Activated T-helper 1 cell treated with Interleukin-2 at 50 U/mL for 16 hours (primary cell): ENCODE measurements around the gene TMPRSS3.

Experiments used
- DNase-seq: peaks from one replicate; pipeline ENCODE4 v3.0.0-alpha.2; 2020; ENCODE audit warnings: low read depth

The TMPRSS3 gene

GRCh38 chr21:42387843-42388340 lies 8.0 kb downstream of the TMPRSS3 start:
- no peak for DNase-seq

GRCh38 chr21:42387164-42387563 lies 8.7 kb downstream of the TMPRSS3 start:
- DNase-seq, result no peak

GRCh38 chr21:42386034-42386591 lies 9.7 kb downstream of the TMPRSS3 start:
- no peak for DNase-seq

- DNase-seq, result no peak
These were observed 10.2 kb downstream of the TMPRSS3 start for GRCh38 chr21:42385619-42386018.

- no peak for DNase-seq
These were observed 10.9 kb downstream of the TMPRSS3 start for GRCh38 chr21:42384989-42385388.

- DNase-seq, result no peak
These were observed 11.5 kb downstream of the TMPRSS3 start for GRCh38 chr21:42384156-42384945.

GRCh38 chr21:42383331-42383730 lies 12.5 kb downstream of the TMPRSS3 start:
- DNase-seq, result no peak

- DNase-seq, result no peak
These were observed 12.9 kb downstream of the TMPRSS3 start for GRCh38 chr21:42382915-42383314.

- peak; percentile 24 for DNase-seq
These were observed 14.4 kb downstream of the TMPRSS3 start for GRCh38 chr21:42381347-42381984.

GRCh38 chr21:42379426-42380215 lies 16.2 kb downstream of the TMPRSS3 start:
- no peak for DNase-seq

GRCh38 chr21:42378418-42378817 lies 17.4 kb downstream of the TMPRSS3 start:
- DNase-seq, result no peak

- no peak for DNase-seq
These were observed 17.9 kb downstream of the TMPRSS3 start for GRCh38 chr21:42377951-42378340.

GRCh38 chr21:42377211-42377950 lies 18.5 kb downstream of the TMPRSS3 start:
- no peak for DNase-seq

- no peak for DNase-seq
These were observed 19.4 kb downstream of the TMPRSS3 start for GRCh38 chr21:42376338-42376982.

GRCh38 chr21:42375966-42376337 lies 19.9 kb downstream of the TMPRSS3 start:
- DNase-seq, result no peak

- DNase-seq, result no peak
These were observed 20.3 kb downstream of the TMPRSS3 start for GRCh38 chr21:42375506-42375905.

GRCh38 chr21:42374864-42375499 lies 20.9 kb downstream of the TMPRSS3 start:
- DNase-seq, result no peak

GRCh38 chr21:42374457-42374856 lies 21.4 kb downstream of the TMPRSS3 start:
- DNase-seq, result no peak

GRCh38 chr21:42373908-42374455 lies 21.9 kb downstream of the TMPRSS3 start:
- no peak for DNase-seq

- no peak for DNase-seq
These were observed 22.5 kb downstream of the TMPRSS3 start for GRCh38 chr21:42373196-42373907.
